ENCODE measurements around the gene CD63. TPM values are rescaled to one million over a fixed set of nuclear protein-coding genes. Genes with fewer than 3 reads are reported as not detected.

CD63 gene
- total RNA-seq, 1 experiment from 2014 or later = 367 TPM

- H3K9me3 ChIP-seq (ENCODE audit: low read depth, low read length, poor library complexity, severe bottlenecking) = no peaks in the 10 kb centered on the region
- no peak for DNase-seq (ENCODE audit: low spot score)
- H3K27ac ChIP-seq (ENCODE audit: low read depth, low read length, poor library complexity, severe bottlenecking) = no peak overlapping the region
- no peaks in the 10 kb centered on the region for H3K36me3 ChIP-seq (ENCODE audit: insufficient read depth, low read length, poor library complexity, severe bottlenecking)
- no peaks in the 10 kb centered on the region for H3K4me1 ChIP-seq (ENCODE audit: insufficient read depth, low read length, poor library complexity, severe bottlenecking)
- ChIA-PET POLR2A (ENCODE audit: low non-redundant PET) (no interaction called here), CTCF (no interaction called here)
- no peak overlapping the region for H3K4me3 ChIP-seq (ENCODE audit: low read depth, low read length, poor library complexity, severe bottlenecking)
- BruUV-seq (replicated peaks) = no TSS peak
- H3K27me3 ChIP-seq (replicated peaks; ENCODE audit: insufficient read depth, low read depth, low read length, poor library complexity) = no peaks in the 10 kb centered on the region
- intact Hi-C loops (cut with micrococcal nuclease; ENCODE audit: unreplicated experiment) = no loop called here
- TF ChIP-seq EZH2 (IDR thresholded peaks at IDR 0.05; ENCODE audit: borderline replicate concordance, low read depth, low read length, poor library complexity, severe bottlenecking) (no peak), CTCF (conservative IDR thresholded peaks at IDR 0.05; ENCODE audit: low read depth, low read length) (no peak)
Measured at GRCh38 chr12:55675666-55676065, 53.1 kb downstream of the CD63 start.

Other genes with a start within 250 kb of the CD63 start
- not detected in 2 replicates for gene OR6C68, start 236.6 kb downstream of the CD63 start, total RNA-seq (2021)
- not detected in 2 replicates for gene OR6C4, start 179.4 kb downstream of the CD63 start, total RNA-seq (2021)
- not detected in 2 replicates for gene OR2AP1, start 156.5 kb downstream of the CD63 start, total RNA-seq (2021)
- gene OR10P1, start 92.1 kb downstream of the CD63 start, total RNA-seq (2021) = not detected in 2 replicates
- gene ITGA7, start 21.1 kb downstream of the CD63 start, total RNA-seq (2021) = 14.7 and 21.4 TPM in 2 replicates
- 76.0 and 86.3 TPM in 2 replicates for gene BLOC1S1, start 13.0 kb downstream of the CD63 start, total RNA-seq (2021)
- gene RDH5, start 8.6 kb downstream of the CD63 start, total RNA-seq (2021) = 6.7 and 9.7 TPM in 2 replicates
- 38.4 and 46.9 TPM in 2 replicates for gene GDF11, start 14.1 kb upstream of the CD63 start, total RNA-seq (2021)
- 104 and 115 TPM in 2 replicates for gene SARNP, start 88.7 kb upstream of the CD63 start, total RNA-seq (2021)
- 32.3 and 35.4 TPM in 2 replicates for gene ORMDL2, start 89.0 kb upstream of the CD63 start, total RNA-seq (2021)
- 44.5 and 44.8 TPM in 2 replicates for gene DNAJC14, start 100.6 kb upstream of the CD63 start, total RNA-seq (2021)
- 2.2 and 2.3 TPM in 2 replicates for gene MMP19, start 113.9 kb upstream of the CD63 start, total RNA-seq (2021)
- gene PYM1, start 198.9 kb upstream of the CD63 start, total RNA-seq (2021) = 23.8 and 24.6 TPM in 2 replicates
- 10.1 and 13.7 TPM in 2 replicates for gene DGKA, start 202.2 kb upstream of the CD63 start, total RNA-seq (2021)
- 1.2 and 2.0 TPM in 2 replicates for gene PMEL, start 237.0 kb upstream of the CD63 start, total RNA-seq (2021)
- 103 and 113 TPM in 2 replicates for gene CDK2, start 237.8 kb upstream of the CD63 start, total RNA-seq (2021)
- gene RAB5B, start 245.1 kb upstream of the CD63 start, total RNA-seq (2021) = 73.9 and 78.1 TPM in 2 replicates